Measurements from ENCODE around the gene VIL1. TPM values are rescaled to one million over a fixed set of nuclear protein-coding genes. Genes with fewer than 3 reads are reported as not detected.

The VIL1 gene
- total and polyA plus RNA-seq, 5 experiments from 2014 or later: 0.03 to 0.05 TPM; not detected in 3

DNA sequence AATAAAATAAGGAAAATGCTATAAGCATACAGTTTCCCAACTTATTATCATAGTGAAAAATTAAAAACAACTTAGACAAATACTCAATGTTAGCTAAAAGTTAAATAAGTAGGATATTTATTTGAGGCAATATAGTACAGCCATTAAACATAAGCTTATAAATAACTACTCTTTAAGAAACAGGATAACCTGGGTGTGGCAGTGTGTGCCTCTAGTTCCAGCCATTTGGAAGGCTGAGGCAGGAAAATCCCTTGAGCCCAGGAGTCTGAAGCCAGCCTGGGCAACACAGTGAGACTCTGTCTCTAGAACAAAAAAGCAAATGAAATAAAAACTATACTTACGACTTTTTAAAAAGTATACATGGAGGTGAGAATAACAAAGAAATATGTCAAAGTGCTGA is 39.7 kb downstream of the VIL1 start:
- no peaks in the 10 kb centered on the region for H3K27me3 Mint-ChIP-seq
- H3K27ac Mint-ChIP-seq: no peak overlapping the region
- DNase-seq (no peak), ATAC-seq (no peak)
- no peak overlapping the region for H3K4me3 Mint-ChIP-seq
- POLR2A ChIA-PET: interaction anchor here (0.7 kb wide), 1 partner anchor 48 kb away, joined by 8 read pairs; no protein-coding TSS in a partner anchor
- H3K9me3 Mint-ChIP-seq: peaks cover 0 to 20% (median 13%) of the 10 kb centered on the region in 9 donors
- H3K4me1 Mint-ChIP-seq: peaks cover 0 to 4% (median 0%) of the 10 kb centered on the region in 4 donors
- H3K36me3 Mint-ChIP-seq: peaks cover 26 to 78% (median 40%) of the 10 kb centered on the region in 3 donors

DNA sequence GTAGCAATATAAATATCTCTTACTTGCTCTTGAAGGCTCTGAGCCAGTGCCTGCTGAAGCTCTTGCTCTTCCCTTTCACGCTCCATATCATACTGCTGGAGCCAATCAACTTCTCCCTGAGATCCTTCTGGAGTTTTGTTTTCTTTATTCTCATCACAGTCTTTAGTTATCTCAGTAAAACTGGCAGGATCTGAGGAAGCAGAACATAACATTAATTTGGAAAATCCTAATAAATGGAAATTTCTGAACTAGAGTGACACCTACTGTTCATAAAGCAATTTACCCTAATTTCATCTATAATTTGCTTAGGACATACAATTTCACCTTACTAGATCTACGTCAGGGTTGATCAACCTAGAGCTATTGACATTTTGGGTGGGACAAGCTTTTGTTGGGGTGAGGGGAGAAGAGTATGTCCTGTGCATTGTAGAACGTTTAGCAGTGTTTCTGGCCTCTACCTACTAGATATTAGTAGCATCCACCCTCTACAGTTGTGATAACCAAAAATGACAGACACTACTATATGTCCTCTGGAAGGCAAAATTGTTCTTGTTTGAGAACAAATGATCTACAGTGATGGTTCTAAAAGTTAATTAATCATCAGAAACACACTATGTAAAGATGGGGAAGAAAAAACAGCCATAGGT is 47.2 kb downstream of the VIL1 start:
- DNase-seq (peak in 3 of 10 donors; percentile 13 to 19 (median 19)), ATAC-seq (no peak)
- POLR2A ChIA-PET: interaction anchor here (0.5 to 1.5 kb wide), 4 partner anchors 60 to 256 kb away, joined by 3 to 4 read pairs (median 4); no protein-coding TSS in a partner anchor
- no peaks in the 10 kb centered on the region for H3K9me3 Mint-ChIP-seq
- peaks cover 4 to 18% (median 8%) of the 10 kb centered on the region in 4 donors for H3K4me1 Mint-ChIP-seq
- H3K4me3 Mint-ChIP-seq: no peak overlapping the region
- H3K27me3 Mint-ChIP-seq: no peaks in the 10 kb centered on the region
- H3K27ac Mint-ChIP-seq: peak overlapping the region in 2 of 10 donors; percentile 11 to 33
- peaks cover 5 to 52% (median 11%) of the 10 kb centered on the region in 3 donors for H3K36me3 Mint-ChIP-seq

DNA sequence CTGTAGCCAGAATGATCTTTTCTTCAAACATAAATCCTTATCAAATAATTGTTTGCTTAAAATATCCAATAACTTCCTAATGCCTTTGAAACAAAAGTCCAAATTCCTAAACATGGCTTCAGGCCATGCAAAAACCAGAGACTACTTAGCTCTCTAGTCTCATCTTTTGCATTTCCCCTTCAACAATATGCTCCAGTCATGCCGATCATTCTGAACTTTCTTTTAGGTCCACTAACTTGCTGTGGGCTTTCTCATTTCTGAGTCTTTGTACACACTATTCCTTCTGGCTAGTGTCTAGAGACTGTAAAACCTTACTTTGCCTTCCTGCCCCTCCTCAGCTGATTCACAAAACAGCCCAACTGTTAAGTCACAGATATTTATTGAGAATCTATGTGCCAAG is 51.5 kb downstream of the VIL1 start:
- ATAC-seq (no peak), DNase-seq (no peak)
- Mint-ChIP-seq H3K36me3 (peaks cover 0 to 61% (median 19%) of the 10 kb centered on the region in 3 donors), H3K4me3 (no peak overlapping the region), H3K27ac (peak overlapping the region in 3 of 10 donors; percentile 11 to 45 (median 26)), H3K9me3 (no peaks in the 10 kb centered on the region), H3K4me1 (peaks cover 4 to 28% (median 9%) of the 10 kb centered on the region in 4 donors), H3K27me3 (no peaks in the 10 kb centered on the region)
- POLR2A ChIA-PET: no interaction called here

DNA sequence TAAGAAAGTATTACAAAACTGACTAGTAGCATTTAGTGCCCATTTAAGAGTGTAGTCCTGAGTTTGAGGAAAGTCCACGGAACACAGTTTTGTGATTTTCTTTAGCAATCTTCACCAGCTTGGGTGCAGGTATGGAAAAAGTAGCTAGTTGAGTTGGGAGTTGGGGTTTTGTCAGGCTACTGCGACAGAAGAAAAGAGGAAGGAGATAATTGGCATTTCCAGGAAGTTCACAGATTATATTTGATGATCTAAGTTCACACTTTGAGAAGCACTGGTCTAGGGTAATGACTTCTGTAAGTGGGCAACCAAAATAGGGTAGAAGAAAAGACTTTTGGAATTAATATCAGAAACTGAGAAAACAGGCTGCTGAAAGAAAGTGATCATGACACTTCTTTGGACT is 52.1 kb downstream of the VIL1 start:
- H3K9me3 Mint-ChIP-seq: no peaks in the 10 kb centered on the region
- DNase-seq (no peak), ATAC-seq (no peak)
- H3K4me3 Mint-ChIP-seq: no peak overlapping the region
- H3K27ac Mint-ChIP-seq: peak overlapping the region in 3 of 10 donors; percentile 11 to 66 (median 60)
- H3K27me3 Mint-ChIP-seq: no peaks in the 10 kb centered on the region
- peaks cover 0 to 64% (median 19%) of the 10 kb centered on the region in 3 donors for H3K36me3 Mint-ChIP-seq
- POLR2A ChIA-PET: interaction anchor here (0.7 to 1.2 kb wide), 2 partner anchors 103 to 115 kb away, joined by 3 to 5 read pairs; no protein-coding TSS in a partner anchor
- peaks cover 4 to 27% (median 7%) of the 10 kb centered on the region in 4 donors for H3K4me1 Mint-ChIP-seq

DNA sequence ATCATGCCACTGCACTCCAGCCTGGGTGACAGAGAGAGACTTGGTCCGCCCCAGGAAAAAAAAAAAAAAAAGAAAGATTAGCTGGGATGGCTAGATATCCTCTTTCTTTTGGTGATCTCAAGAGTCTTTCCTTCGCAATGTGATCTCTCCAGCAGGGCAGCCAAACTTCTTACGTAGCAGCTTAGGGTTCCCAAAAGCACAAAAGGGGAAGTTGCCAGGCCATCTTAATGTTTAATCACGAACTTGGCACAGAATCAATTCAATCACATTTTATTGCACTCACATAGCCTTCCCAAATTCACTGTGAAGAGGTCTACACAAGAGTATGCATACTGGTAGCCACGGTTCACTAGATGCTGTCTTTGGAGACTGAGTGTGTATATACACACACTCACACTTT is 53.1 kb downstream of the VIL1 start:
- H3K27me3 Mint-ChIP-seq: no peaks in the 10 kb centered on the region
- no peak overlapping the region for H3K27ac Mint-ChIP-seq
- POLR2A ChIA-PET: interaction anchor here (0.6 to 1.2 kb wide), 2 partner anchors 75 to 104 kb away, joined by 3 read pairs; no protein-coding TSS in a partner anchor
- ATAC-seq: no peak
- H3K36me3 Mint-ChIP-seq: peaks cover 0 to 73% (median 19%) of the 10 kb centered on the region in 3 donors
- no peaks in the 10 kb centered on the region for H3K9me3 Mint-ChIP-seq
- DNase-seq: no peak
- peaks cover 0 to 22% (median 3%) of the 10 kb centered on the region in 4 donors for H3K4me1 Mint-ChIP-seq
- no peak overlapping the region for H3K4me3 Mint-ChIP-seq

DNA sequence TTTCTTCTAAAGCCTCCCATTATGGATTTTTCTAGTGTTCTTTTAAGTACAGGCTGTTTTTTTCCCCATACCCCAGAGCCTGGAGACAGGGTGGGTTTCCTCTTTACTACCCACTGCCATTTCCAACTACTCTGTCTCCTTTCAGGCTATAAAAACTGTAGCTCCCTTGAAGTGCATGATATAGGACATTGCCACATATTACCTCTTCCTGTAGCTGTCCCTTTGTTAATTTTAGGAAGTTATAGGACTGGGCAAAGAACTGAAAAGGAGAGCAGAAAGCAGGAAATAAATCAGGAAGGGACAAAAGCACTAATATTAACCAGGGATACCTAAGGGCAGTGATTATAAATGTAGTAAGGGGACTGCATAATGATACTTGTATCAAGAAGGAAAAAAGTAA is 54.1 kb downstream of the VIL1 start:
- peaks cover 0 to 77% (median 23%) of the 10 kb centered on the region in 3 donors for H3K36me3 Mint-ChIP-seq
- H3K9me3 Mint-ChIP-seq: no peaks in the 10 kb centered on the region
- peaks cover 0 to 22% (median 3%) of the 10 kb centered on the region in 4 donors for H3K4me1 Mint-ChIP-seq
- no peak overlapping the region for H3K4me3 Mint-ChIP-seq
- peak overlapping the region in 1 of 10 donors; percentile 15 for H3K27ac Mint-ChIP-seq
- DNase-seq: no peak
- POLR2A ChIA-PET: no interaction called here
- ATAC-seq: no peak
- no peaks in the 10 kb centered on the region for H3K27me3 Mint-ChIP-seq

DNA sequence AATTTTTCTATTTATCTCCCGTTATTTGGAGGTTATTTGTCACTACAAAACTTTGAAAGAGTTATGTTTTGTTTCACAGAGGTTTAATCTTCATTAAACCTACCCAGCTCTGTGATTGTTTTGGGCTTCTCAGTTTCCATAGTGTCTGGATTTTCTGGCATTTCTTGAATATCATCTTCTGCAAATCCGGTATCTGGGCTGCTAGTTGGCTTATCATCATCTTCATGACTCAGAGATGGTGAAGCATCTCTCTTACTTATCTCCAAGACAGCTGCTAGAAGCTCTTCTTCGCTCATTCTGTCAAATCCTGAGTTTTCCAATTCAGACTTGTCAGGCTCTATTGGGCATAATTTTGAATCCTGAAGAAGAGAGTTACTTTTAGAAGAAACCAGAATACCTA is 55.6 kb downstream of the VIL1 start:
- no peaks in the 10 kb centered on the region for H3K27me3 Mint-ChIP-seq
- no peak overlapping the region for H3K27ac Mint-ChIP-seq
- H3K4me1 Mint-ChIP-seq: peaks cover 0 to 22% (median 3%) of the 10 kb centered on the region in 4 donors
- POLR2A ChIA-PET: interaction anchor here (0.6 kb wide), 1 partner anchor 112 kb away, joined by 3 read pairs; no protein-coding TSS in a partner anchor
- DNase-seq (no peak), ATAC-seq (no peak)
- peaks cover 0 to 83% (median 30%) of the 10 kb centered on the region in 3 donors for H3K36me3 Mint-ChIP-seq
- no peaks in the 10 kb centered on the region for H3K9me3 Mint-ChIP-seq
- no peak overlapping the region for H3K4me3 Mint-ChIP-seq

DNA sequence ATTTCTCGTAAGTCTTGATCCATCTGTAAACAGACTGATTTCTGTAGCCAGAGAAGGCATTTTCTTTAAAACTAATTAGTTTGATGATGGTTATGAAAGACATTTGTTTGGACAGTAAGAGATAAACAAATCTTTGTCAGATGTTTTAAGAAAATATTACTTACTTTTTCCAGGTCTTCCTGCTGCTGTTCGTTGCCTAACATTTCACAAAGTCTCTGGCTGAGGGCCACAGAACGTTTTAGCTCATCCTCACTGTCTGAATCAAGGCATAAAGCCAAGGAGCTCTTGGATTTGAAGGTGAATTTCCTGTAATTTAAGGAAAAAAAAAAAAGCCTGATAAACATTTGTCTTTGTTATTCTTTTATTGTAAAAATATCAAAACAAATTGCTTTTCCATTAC is 57.8 kb downstream of the VIL1 start:
- Mint-ChIP-seq H3K9me3 (no peaks in the 10 kb centered on the region), H3K27me3 (no peaks in the 10 kb centered on the region), H3K27ac (no peak overlapping the region), H3K36me3 (peaks cover 0 to 79% (median 31%) of the 10 kb centered on the region in 3 donors), H3K4me3 (no peak overlapping the region), H3K4me1 (peaks cover 0 to 6% (median 1%) of the 10 kb centered on the region in 4 donors)
- ATAC-seq (no peak), DNase-seq (no peak)
- POLR2A ChIA-PET: interaction anchor here (0.6 kb wide), 1 partner anchor 16 kb away, joined by 4 read pairs; no protein-coding TSS in a partner anchor

DNA sequence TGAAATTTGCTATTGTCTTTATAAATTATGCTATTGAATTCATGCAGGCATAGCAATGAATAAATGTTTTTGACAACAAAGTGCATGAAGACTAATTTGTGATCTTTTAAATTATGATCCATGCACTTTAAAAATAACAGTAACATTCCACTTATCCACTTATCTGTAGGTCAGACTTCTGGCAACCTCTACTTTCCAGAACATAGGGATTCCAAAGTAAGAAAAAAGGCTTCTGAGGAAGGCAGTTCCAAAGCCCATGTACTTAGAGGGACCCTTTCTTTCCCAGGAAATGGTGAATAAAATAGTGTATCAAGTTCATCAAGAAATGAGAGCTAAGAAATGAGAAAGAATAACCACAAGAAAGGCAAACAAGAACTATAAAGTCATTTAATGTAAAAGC is 58.3 kb downstream of the VIL1 start:
- H3K4me1 Mint-ChIP-seq: peaks cover 0 to 6% (median 1%) of the 10 kb centered on the region in 4 donors

DNA sequence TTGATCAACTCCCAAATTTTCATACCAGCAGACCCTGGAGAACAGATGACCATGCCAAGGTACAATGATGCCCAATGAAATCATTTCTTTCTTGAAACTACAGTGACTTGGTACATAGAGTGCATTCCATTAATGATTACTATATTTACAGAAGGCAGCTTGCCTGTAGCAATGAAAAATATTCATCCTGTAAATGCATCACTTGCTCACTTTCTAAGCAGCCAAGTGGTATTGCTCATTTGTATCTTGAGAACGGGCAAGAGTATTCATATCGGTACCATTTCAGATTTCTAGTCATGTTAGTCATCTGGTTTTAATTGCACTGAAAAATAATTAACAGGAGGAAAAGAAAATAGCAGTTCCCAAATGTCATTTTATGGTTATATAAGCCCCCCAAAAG is 59.6 kb downstream of the VIL1 start:
- Mint-ChIP-seq H3K4me3 (no peak overlapping the region), H3K27me3 (no peaks in the 10 kb centered on the region), H3K4me1 (peaks cover 1 to 18% (median 12%) of the 10 kb centered on the region in 4 donors), H3K27ac (no peak overlapping the region), H3K36me3 (peaks cover 0 to 72% (median 26%) of the 10 kb centered on the region in 3 donors), H3K9me3 (no peaks in the 10 kb centered on the region)
- POLR2A ChIA-PET: no interaction called here
- no peak for DNase-seq
- no peak for ATAC-seq

More for the DNA sequence above, 58.3 kb downstream of the VIL1 start:
- no peaks in the 10 kb centered on the region for H3K27me3 Mint-ChIP-seq
- peaks cover 0 to 78% (median 28%) of the 10 kb centered on the region in 3 donors for H3K36me3 Mint-ChIP-seq
- no peaks in the 10 kb centered on the region for H3K9me3 Mint-ChIP-seq
- POLR2A ChIA-PET: no interaction called here
- DNase-seq: no peak
- H3K27ac Mint-ChIP-seq: peak overlapping the region in 1 of 10 donors; percentile 74
- no peak overlapping the region for H3K4me3 Mint-ChIP-seq
- ATAC-seq: no peak

DNA sequence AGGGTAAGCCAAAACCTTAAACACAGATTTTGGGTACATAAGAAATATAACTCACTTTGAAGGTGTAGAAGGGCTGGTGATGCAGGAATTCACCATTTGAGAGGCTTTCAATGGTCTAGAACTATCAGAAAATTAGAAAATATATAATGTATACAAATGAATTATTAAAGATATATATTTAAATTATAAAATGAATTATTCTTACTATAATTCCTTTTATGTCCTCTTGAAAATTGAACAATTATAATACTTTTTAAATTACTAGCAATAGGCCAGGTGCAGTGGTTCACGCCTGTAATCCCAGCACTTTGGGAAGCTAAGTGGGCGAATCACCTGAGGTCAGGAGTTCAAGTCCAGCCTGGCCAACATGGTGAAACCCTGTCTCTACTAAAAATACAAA is 60.7 kb downstream of the VIL1 start:
- ATAC-seq: no peak
- Mint-ChIP-seq H3K36me3 (peaks cover 0 to 73% (median 26%) of the 10 kb centered on the region in 3 donors), H3K4me3 (no peak overlapping the region), H3K27me3 (no peaks in the 10 kb centered on the region), H3K27ac (no peak overlapping the region), H3K4me1 (peaks cover 1 to 21% (median 17%) of the 10 kb centered on the region in 4 donors), H3K9me3 (no peaks in the 10 kb centered on the region)
- POLR2A ChIA-PET: no interaction called here
- no peak for DNase-seq

DNA sequence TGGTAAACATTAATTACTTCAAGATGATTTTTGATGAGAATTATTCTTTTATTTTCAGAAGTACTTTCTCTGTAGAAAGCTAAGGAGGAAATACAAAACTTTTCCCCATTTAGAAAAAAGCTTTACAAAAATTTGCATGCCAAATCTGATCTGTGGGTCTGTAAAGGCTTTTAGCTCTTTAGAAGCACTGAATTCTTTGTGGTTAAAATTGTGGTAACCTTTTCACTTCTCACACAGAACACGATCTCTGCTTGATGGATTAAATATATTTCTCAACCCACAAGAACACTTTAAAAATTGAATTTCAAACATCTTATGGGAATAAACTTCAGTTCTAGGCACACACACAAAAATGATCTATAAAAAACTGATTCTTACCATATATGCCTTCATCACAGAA is 63.7 kb downstream of the VIL1 start:
- Mint-ChIP-seq H3K4me3 (peak overlapping the region in 7 of 10 donors; percentile 2 to 60 (median 21)), H3K27me3 (no peaks in the 10 kb centered on the region), H3K9me3 (no peaks in the 10 kb centered on the region), H3K4me1 (peaks cover 1 to 21% (median 17%) of the 10 kb centered on the region in 4 donors), H3K27ac (peak overlapping the region in 8 of 10 donors; percentile 13 to 81 (median 60)), H3K36me3 (peaks cover 0 to 76% (median 40%) of the 10 kb centered on the region in 3 donors)
- ATAC-seq (peak in 1 of 2 donors; percentile 32), DNase-seq (peak in 3 of 10 donors; percentile 6 to 14 (median 11))
- POLR2A ChIA-PET: no interaction called here
